GM18909 (cell line): Measurements from ENCODE around the gene NTF3.

Experiments
- ATAC-seq: cut with Tn5 transposase; IDR thresholded peaks from one replicate; pipeline ENCODE4 v1.9.1; 2021; ENCODE audit warnings: mild to moderate bottlenecking; ENCODE audit not compliant: unreplicated experiment, poor library complexity

NTF3 gene

GRCh38 chr12:5456030-5456429, 24.1 kb downstream of the NTF3 start:
- ATAC-seq = no peak

GRCh38 chr12:5456906-5457305, 25.0 kb downstream of the NTF3 start:
- ATAC-seq = no peak

- no peak for ATAC-seq
Observed at GRCh38 chr12:5458229-5459050, 26.5 kb downstream of the NTF3 start.

GRCh38 chr12:5459051-5459782, 27.3 kb downstream of the NTF3 start:
- ATAC-seq = no peak

GRCh38 chr12:5460817-5461216, 28.9 kb downstream of the NTF3 start:
- ATAC-seq = no peak

GRCh38 chr12:5461966-5462365, 30.1 kb downstream of the NTF3 start:
- ATAC-seq = no peak

- no peak for ATAC-seq
Observed at GRCh38 chr12:5464096-5464495, 32.2 kb downstream of the NTF3 start.

- no peak for ATAC-seq
Observed at GRCh38 chr12:5465384-5465783, 33.5 kb downstream of the NTF3 start.

- ATAC-seq = no peak
Observed at GRCh38 chr12:5466521-5466960, 34.6 kb downstream of the NTF3 start.

- no peak for ATAC-seq
Observed at GRCh38 chr12:5467931-5468330, 36.0 kb downstream of the NTF3 start.

GRCh38 chr12:5470221-5470620, 38.3 kb downstream of the NTF3 start:
- ATAC-seq = no peak

GRCh38 chr12:5470703-5471102, 38.8 kb downstream of the NTF3 start:
- no peak for ATAC-seq

- ATAC-seq = no peak
Observed at GRCh38 chr12:5473076-5473782, 41.3 kb downstream of the NTF3 start.

GRCh38 chr12:5473783-5474116, 41.8 kb downstream of the NTF3 start:
- ATAC-seq = no peak

GRCh38 chr12:5476356-5476755, 44.4 kb downstream of the NTF3 start:
- no peak for ATAC-seq

- no peak for ATAC-seq
Observed at GRCh38 chr12:5478081-5478706, 46.3 kb downstream of the NTF3 start.

GRCh38 chr12:5479761-5480160, 47.9 kb downstream of the NTF3 start:
- no peak for ATAC-seq

- no peak for ATAC-seq
Observed at GRCh38 chr12:5480218-5480937, 48.5 kb downstream of the NTF3 start.

- no peak for ATAC-seq
Observed at GRCh38 chr12:5480938-5481303, 49.0 kb downstream of the NTF3 start.

GRCh38 chr12:5481645-5482044, 49.7 kb downstream of the NTF3 start:
- ATAC-seq = no peak
